Vagina (tissue), 2 donors: ENCODE measurements around the gene TRIAP1.
"Not testable (repeated sequence)": the region's sequence is repeated elsewhere in the genome, so short reads cannot be mapped to it uniquely, and the experiment has no call there.

ENCODE experiments used
- CTCF ChIP-seq, 3 experiments: fragments of 450-650 bp in 2 of 3; fragments of 200-600 bp in 1 of 3; sonication (generic) in 1 of 3; IDR thresholded peaks; one replicate each; pipeline ENCODE4 v1.5.1; 2017 to 2019; ENCODE audit warnings: antibody characterized with exemption in 3 of 3, mild to moderate bottlenecking in 2 of 3, moderate library complexity in 2 of 3
- POLR2A ChIP-seq, 2 donors: fragments of 450-650 bp; IDR thresholded peaks; one replicate each; pipeline ENCODE4 v1.6.1; 2017; ENCODE audit warnings: antibody characterized with exemption in 2 of 2, mild to moderate bottlenecking in 2 of 2, moderate library complexity in 2 of 2
- POLR2AphosphoS5 ChIP-seq, 2 donors: sonication (generic); formaldehyde crosslinking; IDR thresholded peaks; one replicate each; pipeline ENCODE4 v1.9.0; 2017; ENCODE audit warnings: antibody characterized with exemption in 2 of 2, mild to moderate bottlenecking in 2 of 2, low read depth in 1 of 2; ENCODE audit not compliant: insufficient read depth in 1 of 2

DNA sequence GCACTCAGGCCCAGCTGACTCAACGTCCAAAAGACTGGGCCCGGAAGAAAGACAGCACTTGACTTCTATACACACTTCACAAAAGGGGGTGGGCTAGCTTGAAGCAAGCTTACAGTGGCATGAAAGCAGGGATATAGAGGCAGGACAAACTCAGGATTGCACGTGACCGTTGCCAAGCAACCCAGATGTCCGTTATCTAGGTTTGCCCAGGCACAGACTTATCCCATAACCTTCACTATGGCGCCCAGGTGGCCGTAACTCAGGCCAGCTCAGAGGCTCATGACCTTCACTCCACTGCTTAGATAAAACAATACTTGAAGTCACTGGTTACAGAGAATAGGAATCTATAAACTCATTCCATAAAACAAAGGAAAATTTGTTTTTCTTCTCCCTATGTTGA lies 41.4 kb upstream of the TRIAP1 start:
- TF ChIP-seq CTCF (IDR thresholded peaks at IDR 0.05); POLR2AphosphoS5 (IDR thresholded peaks at IDR 0.05; ENCODE audit: insufficient read depth in 1 of 2, low read depth in 1 of 2); POLR2A (IDR thresholded peaks at IDR 0.05): not testable (repeated sequence)
